SJCRH30 (cell line): Measurements from ENCODE around the gene ZNF91. TPM values are rescaled to one million over a fixed set of nuclear protein-coding genes. Genes with fewer than 3 reads are reported as not detected.
"Not testable (repeated sequence)": the region's sequence is repeated elsewhere in the genome, so short reads cannot be mapped to it uniquely, and the experiment has no call there.

Source experiments
- DNase-seq, 2 experiments: peaks; one replicate each; pipeline ENCODE4 v3.0.0-alpha.2; 2015 to 2020
- H3K27ac ChIP-seq: fragments of 250-450 bp; sonication (Bioruptor Pico); 2 replicates; pipeline ENCODE4 v1.5.1; 2020; ENCODE audit warnings: mild to moderate bottlenecking, moderate library complexity
- H3K27me3 ChIP-seq: fragments of 250-450 bp; sonication (Bioruptor Pico); 2 replicates; pipeline ENCODE4 v1.5.1; 2020; ENCODE audit warnings: mild to moderate bottlenecking, moderate library complexity
- H3K36me3 ChIP-seq: fragments of 250-450 bp; sonication (Bioruptor Pico); 2 replicates; pipeline ENCODE4 v1.5.1; 2020; ENCODE audit warnings: mild to moderate bottlenecking, moderate library complexity
- H3K4me1 ChIP-seq: fragments of 250-450 bp; sonication (Bioruptor Pico); 2 replicates; pipeline ENCODE4 v1.5.1; 2020; ENCODE audit warnings: mild to moderate bottlenecking, moderate library complexity
- H3K4me3 ChIP-seq: fragments of 250-450 bp; sonication (Bioruptor Pico); 2 replicates; pipeline ENCODE4 v1.5.1; 2020; ENCODE audit warnings: mild to moderate bottlenecking, moderate library complexity
- H3K9me3 ChIP-seq: fragments of 250-450 bp; sonication (Bioruptor Pico); replicated peaks from 2 replicates; pipeline ENCODE4 v1.5.1; 2020; ENCODE audit warnings: mild to moderate bottlenecking, moderate library complexity
- total RNA-seq: library from RNA; depleted of rRNA; stranded (reverse); fragments of >200 nt; shearing (Covaris generic); gene quantifications from 2 replicates; pipeline ENCODE4 v1.2.3, GENCODE V29; 2014

Gene ZNF91
- total RNA-seq, 1 experiment from 2014 or later = 55.2 TPM

DNA sequence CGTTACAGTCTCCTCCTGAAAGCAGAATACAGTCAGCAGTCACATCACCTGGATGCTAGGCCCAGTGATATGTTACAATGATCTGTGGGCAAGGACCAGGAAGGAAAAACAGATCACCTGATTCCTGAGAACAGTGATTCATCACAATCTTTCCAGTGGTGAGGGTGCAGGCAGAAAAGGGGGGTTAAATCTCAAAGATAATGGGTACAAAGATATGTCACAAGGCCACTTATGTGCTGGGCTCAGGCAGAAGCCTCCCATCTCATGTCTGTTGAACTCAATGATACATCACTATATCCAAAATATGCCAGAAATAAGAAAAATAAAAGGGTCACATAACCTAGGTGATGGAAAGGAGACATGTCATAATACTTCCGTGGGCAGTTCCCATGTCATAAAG lies 10.8 kb upstream of the ZNF91 start:
- Histone ChIP-seq H3K27ac (no peak overlapping the region), H3K4me3 (no peak overlapping the region)
- no peak for DNase-seq

DNA sequence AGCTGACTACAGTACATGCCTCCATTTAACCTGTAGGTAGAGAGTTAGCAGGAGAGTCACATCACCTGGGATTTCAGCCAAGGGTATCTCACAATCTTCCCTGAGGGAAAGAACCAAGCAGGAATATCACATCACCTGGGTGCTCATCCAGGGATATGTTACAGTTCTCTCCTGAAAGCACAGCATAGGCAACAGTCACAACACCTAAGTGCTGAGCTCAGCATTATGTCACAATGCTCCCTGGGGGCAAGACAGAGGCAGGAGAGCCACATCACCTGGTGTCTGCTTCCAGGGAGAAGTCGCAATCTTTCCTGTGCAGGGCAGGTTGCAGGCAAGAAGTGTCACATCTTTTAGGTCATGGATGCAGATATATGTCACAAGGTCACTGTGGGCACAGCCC lies 9.4 kb upstream of the ZNF91 start:
- H3K9me3 ChIP-seq = no peaks in the 10 kb centered on the region
- DNase-seq = no peak

More for the DNA sequence above, 10.8 kb upstream of the ZNF91 start:
- Histone ChIP-seq H3K9me3 (no peaks in the 10 kb centered on the region), H3K4me1 (no peaks in the 10 kb centered on the region), H3K36me3 (no peaks in the 10 kb centered on the region), H3K27me3 (no peaks in the 10 kb centered on the region)

DNA sequence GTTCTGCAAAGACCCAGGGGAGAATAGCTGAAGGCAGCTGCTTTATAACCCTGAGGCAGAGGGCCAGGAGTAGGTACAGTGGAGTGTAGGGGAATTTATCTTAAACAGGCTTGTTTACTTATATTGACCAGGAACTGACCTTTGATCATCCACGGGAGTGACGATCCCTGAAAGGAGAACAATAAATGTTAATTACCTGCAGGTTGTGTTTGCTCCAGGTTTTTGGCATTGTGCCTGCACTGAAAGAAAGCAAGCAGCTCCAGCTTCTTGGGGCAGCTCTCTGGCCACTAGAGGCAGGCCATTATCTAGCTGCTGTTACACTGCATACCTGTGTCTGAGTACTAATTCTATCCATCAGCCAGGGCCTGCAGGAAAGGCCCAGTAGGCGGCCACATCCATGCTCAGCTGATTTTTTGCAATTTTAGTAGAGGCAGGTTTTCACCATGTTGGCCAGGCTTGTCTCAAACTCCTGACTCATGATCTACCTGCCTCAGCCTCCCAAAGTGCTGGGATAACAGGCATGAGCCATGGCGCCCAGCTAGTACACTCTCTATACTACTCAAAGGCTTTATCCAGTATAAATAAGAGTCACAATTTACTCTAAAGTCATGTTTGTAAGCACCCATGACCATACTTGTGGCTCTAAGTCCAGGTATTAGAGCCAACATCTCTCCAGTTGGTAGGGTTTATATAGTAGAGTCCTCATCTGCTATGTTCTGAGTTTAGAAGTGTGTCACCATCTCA lies 8.5 kb upstream of the ZNF91 start:
- no peak overlapping the region for H3K27ac ChIP-seq
- no peak overlapping the region for H3K4me3 ChIP-seq
- no peaks in the 10 kb centered on the region for H3K4me1 ChIP-seq
- DNase-seq = no peak
- H3K27me3 ChIP-seq = no peaks in the 10 kb centered on the region
- H3K9me3 ChIP-seq = no peaks in the 10 kb centered on the region
- no peaks in the 10 kb centered on the region for H3K36me3 ChIP-seq

More for the DNA sequence above, 9.4 kb upstream of the ZNF91 start:
- H3K27ac ChIP-seq = no peak overlapping the region
- no peaks in the 10 kb centered on the region for H3K36me3 ChIP-seq
- H3K27me3 ChIP-seq = no peaks in the 10 kb centered on the region
- no peak overlapping the region for H3K4me3 ChIP-seq
- no peaks in the 10 kb centered on the region for H3K4me1 ChIP-seq

DNA sequence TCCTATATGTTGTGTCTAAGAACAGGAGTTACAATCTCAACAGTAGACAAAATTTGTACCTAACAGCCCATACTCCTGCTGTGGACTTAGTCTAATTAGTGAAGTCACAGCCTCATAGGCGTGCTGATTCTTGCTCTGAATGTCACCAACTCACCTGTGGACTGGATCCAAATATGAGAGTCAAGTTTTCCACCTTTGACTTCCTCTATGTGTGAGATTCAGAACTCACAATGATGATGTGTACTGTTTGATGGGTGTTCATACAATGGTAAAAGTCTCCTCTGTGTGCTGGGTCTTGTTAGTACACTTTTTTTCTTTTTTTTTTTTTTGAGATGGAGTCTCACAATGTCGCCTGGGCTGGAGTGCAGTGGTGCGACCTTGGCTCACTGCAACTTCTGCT lies 7.8 kb upstream of the ZNF91 start:
- no peak for DNase-seq
- H3K27me3 ChIP-seq = no peaks in the 10 kb centered on the region
- no peak overlapping the region for H3K27ac ChIP-seq
- H3K9me3 ChIP-seq = no peaks in the 10 kb centered on the region
- no peaks in the 10 kb centered on the region for H3K36me3 ChIP-seq
- no peak overlapping the region for H3K4me3 ChIP-seq
- H3K4me1 ChIP-seq = no peaks in the 10 kb centered on the region

DNA sequence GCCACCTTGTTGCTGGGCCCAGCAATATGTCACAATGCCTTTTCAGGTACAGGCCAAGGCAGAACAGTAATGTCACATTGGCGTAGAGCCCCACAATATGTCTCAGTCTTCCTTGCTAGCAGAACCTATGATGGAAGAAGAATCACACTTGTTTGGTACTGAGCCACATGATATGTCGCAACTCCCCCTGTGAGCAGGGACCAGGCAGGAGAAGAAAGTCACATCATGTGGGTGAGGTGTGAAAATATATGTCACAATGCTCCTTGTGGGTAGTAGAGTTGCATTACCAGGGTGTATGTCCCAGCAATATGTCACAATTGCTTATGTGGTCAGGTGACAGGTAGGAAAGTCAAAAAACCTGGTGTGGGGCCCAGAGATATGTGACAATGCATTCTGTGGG lies 7.1 kb upstream of the ZNF91 start:
- no peak overlapping the region for H3K27ac ChIP-seq
- H3K27me3 ChIP-seq = no peaks in the 10 kb centered on the region
- H3K4me3 ChIP-seq = no peak overlapping the region
- H3K9me3 ChIP-seq = no peaks in the 10 kb centered on the region
- no peak for DNase-seq
- H3K36me3 ChIP-seq = no peaks in the 10 kb centered on the region
- no peaks in the 10 kb centered on the region for H3K4me1 ChIP-seq

DNA sequence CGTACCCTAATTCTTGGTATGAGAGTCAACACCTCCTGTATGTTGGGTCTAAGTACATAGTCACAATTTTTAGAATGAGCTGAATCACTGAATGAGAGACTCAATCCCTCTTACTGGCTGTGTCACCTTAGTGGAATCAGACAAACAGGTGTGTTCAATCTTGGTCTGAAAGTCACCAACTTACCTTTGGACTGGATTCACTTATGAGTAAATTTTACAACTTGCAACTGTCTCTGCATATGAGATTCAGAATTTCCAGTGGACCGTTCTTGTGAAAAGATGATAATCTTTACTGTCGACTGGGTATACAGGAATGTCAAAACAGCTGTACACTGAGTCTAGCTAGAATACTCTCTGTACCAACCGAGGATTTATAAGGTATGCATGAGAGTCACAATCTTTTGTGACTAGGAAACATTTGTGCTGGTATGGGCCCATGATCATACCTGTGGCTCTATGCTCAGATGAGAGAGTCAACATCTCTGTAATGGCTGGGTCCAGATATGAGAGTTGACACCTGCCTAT lies 5.9 kb upstream of the ZNF91 start:
- Histone ChIP-seq H3K27ac (no peak overlapping the region), H3K4me1 (no peaks in the 10 kb centered on the region), H3K27me3 (no peaks in the 10 kb centered on the region), H3K4me3 (no peak overlapping the region), H3K9me3 (no peaks in the 10 kb centered on the region), H3K36me3 (no peaks in the 10 kb centered on the region)
- DNase-seq = no peak

DNA sequence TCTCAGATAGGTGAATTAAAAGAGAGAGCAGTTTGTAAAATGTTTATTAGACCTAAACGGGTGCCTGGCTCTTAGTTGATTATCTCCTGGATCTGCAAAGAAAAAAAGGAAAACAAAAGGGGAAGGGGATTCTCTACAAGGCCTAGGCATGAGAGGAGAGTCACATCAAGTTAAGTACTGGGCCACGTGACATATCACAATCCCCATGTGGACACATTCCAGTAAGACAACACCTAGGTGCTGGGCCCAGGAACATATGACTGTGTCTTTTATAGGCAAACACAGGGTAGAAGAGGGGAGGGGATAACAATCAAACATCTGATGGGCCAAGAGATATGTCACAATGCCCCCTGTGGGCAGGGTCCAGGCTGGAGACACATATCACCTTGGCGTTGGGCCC lies 4.2 kb upstream of the ZNF91 start:
- Histone ChIP-seq H3K9me3 (no peaks in the 10 kb centered on the region), H3K27me3 (no peaks in the 10 kb centered on the region), H3K36me3 (no peaks in the 10 kb centered on the region), H3K4me3 (no peak overlapping the region), H3K4me1 (no peaks in the 10 kb centered on the region), H3K27ac (no peak overlapping the region)
- no peak for DNase-seq

DNA sequence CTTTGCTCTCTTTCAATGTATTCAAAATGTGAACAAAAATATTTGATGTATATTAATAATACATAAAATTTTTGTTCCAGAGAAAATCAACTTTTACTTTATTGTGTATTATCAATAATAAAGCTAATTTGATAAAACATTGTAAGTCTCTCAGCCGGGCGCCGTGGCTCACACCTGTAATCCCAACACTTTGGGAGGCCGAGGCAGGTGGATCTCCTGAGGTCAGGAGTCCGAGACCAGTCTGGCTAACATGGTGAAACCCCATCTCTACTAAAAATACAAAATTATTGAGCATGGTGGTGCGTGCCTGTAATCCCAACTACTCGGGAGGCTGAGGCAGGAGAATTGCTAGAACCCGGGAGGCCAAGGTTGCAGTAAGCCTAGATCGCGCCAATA lies 449 bp upstream of the ZNF91 start:
- not testable (repeated sequence) for H3K4me1 ChIP-seq, DNase-seq, H3K9me3 ChIP-seq, H3K27me3 ChIP-seq
- peaks cover 27% of the 10 kb centered on the region for H3K36me3 ChIP-seq
- H3K4me3 ChIP-seq = peak overlapping the region; percentile 89
- H3K27ac ChIP-seq = peak overlapping the region; percentile 94

DNA sequence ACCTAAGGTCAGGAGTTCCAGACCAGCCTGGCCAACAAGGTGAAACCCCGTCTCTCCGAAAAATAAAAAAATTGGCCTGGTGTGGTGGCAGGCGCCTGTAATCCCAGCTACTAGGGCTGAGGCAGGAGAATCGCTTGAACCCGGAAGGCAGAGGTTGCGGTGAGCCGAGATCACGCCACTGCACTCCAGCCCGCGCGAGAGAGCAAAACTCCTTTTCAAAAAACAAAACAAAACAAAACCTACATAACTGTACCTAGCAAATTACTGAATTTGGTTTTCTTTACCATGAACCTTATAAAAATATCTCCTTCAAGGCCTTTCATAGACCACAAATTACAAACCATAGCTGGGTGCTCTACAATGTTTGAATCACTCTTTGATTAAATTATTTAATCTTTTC lies 760 bp downstream of the ZNF91 start:
- peak overlapping the region; percentile 89 for H3K4me3 ChIP-seq
- peak; percentile 12 to 20 for DNase-seq
- H3K4me1 ChIP-seq = no peaks in the 10 kb centered on the region
- H3K27ac ChIP-seq = peak overlapping the region; percentile 94
- H3K36me3 ChIP-seq = peaks cover 35% of the 10 kb centered on the region
- H3K9me3 ChIP-seq = peaks cover 9% of the 10 kb centered on the region
- no peaks in the 10 kb centered on the region for H3K27me3 ChIP-seq

DNA sequence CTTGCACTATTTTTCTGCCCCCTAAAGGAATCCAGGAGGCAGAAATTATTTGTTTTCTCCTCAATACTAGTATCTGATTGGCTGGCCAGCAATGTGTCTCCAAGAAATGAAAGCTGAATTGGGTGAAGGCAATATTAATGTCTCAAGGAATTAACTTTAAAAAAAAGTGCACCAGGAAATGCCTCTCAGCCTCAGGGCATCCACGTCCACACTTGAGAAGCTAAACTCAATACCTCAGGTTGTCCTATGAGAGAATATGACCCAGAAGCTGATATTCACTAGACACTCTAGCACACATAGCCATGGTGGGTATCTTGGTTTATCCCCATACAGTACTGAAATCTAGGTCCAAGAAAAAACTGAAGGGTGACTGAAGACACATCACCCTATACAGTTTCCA lies 2.1 kb downstream of the ZNF91 start:
- peaks cover 9% of the 10 kb centered on the region for H3K9me3 ChIP-seq
- H3K27ac ChIP-seq = no peak overlapping the region
- no peaks in the 10 kb centered on the region for H3K27me3 ChIP-seq
- H3K4me3 ChIP-seq = no peak overlapping the region
- no peaks in the 10 kb centered on the region for H3K4me1 ChIP-seq
- H3K36me3 ChIP-seq = peaks cover 48% of the 10 kb centered on the region
- DNase-seq = no peak

DNA sequence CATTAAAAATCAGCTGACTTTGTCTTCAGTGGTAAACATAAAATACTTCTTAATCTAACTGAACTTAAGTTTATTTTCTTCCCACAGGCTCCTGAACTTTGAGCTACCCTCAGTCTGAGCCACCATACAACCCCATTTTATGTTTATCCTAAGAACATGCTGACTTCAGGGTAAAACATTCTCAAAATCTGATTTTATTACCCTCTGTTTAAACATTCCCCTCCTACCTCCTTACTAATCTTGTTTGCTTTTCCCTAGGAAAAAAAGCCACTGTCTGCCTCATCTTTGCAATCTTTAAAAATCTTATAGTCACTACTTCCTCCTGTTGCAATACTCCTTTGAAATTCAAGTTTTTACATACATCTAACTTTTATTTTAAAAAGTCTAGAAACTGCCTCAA lies 4.0 kb downstream of the ZNF91 start:
- no peak overlapping the region for H3K27ac ChIP-seq

DNA sequence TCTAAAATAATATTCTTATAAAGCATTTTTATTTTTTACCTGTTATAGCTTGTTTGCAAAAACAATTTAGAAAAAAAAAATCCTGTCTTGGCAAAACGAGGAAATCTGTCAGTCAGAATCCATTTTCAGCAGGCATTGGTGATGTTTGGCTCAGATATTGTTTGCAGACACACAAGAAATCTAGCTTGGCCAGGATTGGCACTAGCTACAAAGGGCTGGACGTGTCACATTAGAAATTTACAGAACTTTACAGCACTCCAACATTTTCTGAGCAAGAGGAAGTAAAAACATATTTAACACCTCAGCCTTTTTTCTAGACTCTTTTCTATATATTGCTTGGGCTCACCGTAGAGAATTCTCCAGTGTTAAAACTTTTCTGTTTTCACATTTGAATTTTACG lies 9.9 kb downstream of the ZNF91 start:
- H3K27ac ChIP-seq = no peak overlapping the region
- no peak for DNase-seq

More for the DNA sequence above, 4.0 kb downstream of the ZNF91 start:
- H3K27me3 ChIP-seq = no peaks in the 10 kb centered on the region
- H3K36me3 ChIP-seq = peaks cover 63% of the 10 kb centered on the region
- no peaks in the 10 kb centered on the region for H3K4me1 ChIP-seq
- H3K9me3 ChIP-seq = peaks cover 19% of the 10 kb centered on the region
- H3K4me3 ChIP-seq = no peak overlapping the region
- no peak for DNase-seq

DNA sequence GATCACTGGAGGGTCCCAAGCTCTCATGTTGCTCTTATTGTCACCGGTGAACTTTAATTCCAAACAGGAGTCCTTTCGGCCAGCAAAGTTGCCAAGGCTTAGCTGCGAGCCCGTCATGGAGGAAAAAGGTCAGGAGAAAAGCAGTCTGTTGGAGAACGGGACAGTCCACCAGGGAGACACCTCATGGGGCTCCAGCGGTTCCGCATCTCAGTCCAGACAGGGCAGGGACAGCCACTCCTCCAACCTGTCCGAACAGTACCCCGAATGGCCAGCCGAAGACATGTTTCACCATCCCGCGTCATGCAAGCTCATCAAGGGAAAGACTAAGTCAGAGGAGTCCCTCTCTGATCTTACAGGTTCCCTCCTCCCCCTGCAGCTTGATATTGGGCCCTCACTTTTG lies 10.4 kb downstream of the ZNF91 start:
- Histone ChIP-seq H3K27ac (no peak overlapping the region), H3K4me1 (no peaks in the 10 kb centered on the region), H3K9me3 (peaks cover 37% of the 10 kb centered on the region), H3K27me3 (no peaks in the 10 kb centered on the region), H3K36me3 (peaks cover 85% of the 10 kb centered on the region), H3K4me3 (no peak overlapping the region)
- DNase-seq = no peak

More for the DNA sequence above, 9.9 kb downstream of the ZNF91 start:
- peaks cover 87% of the 10 kb centered on the region for H3K36me3 ChIP-seq
- H3K27me3 ChIP-seq = no peaks in the 10 kb centered on the region
- no peaks in the 10 kb centered on the region for H3K4me1 ChIP-seq
- H3K9me3 ChIP-seq = peaks cover 38% of the 10 kb centered on the region
- H3K4me3 ChIP-seq = no peak overlapping the region

DNA sequence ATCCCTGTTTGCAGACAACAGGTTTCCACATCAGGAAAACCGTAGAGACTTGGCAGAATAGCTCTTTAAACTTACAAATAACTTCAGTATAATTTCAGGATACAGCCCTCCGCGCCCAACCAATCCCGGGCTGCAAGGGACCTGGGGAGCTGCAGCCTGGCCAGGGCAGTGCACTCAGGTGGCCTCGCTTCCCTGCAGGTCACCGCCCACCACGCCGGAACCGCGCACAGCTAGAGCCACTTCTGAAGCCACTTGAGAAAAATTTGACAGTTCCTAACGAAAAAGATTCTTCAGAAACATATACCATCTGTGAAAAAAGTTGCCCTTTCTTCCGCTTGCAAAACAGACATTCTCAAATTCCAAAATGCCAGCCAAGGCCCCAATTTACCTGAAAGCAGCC lies 11.1 kb downstream of the ZNF91 start:
- Histone ChIP-seq H3K9me3 (peaks cover 36% of the 10 kb centered on the region), H3K27ac (no peak overlapping the region), H3K4me1 (no peaks in the 10 kb centered on the region), H3K27me3 (no peaks in the 10 kb centered on the region), H3K36me3 (peaks cover 86% of the 10 kb centered on the region), H3K4me3 (no peak overlapping the region)
- no peak for DNase-seq

DNA sequence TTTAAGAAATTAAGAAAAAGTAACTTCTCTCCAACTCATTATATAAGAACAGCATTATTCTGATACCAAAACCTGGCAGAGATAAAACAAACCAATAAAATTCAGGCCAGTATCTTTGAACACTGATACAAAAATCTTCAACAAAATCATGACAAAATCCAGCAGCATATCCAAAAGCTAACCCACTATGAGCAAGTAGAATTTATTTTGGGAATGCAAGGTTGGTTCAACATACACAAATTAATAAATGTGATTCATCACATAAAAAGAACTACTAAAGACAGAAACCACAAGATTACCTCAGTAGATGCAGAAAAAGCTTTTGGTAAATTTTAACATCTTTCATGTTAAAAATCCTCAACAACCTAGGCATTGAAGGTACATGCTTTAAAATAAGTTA lies 12.3 kb downstream of the ZNF91 start:
- H3K27me3 ChIP-seq = no peaks in the 10 kb centered on the region
- no peak overlapping the region for H3K4me3 ChIP-seq
- H3K36me3 ChIP-seq = peaks cover 86% of the 10 kb centered on the region
- no peaks in the 10 kb centered on the region for H3K4me1 ChIP-seq
- H3K9me3 ChIP-seq = peaks cover 43% of the 10 kb centered on the region
- no peak for DNase-seq
- H3K27ac ChIP-seq = no peak overlapping the region

DNA sequence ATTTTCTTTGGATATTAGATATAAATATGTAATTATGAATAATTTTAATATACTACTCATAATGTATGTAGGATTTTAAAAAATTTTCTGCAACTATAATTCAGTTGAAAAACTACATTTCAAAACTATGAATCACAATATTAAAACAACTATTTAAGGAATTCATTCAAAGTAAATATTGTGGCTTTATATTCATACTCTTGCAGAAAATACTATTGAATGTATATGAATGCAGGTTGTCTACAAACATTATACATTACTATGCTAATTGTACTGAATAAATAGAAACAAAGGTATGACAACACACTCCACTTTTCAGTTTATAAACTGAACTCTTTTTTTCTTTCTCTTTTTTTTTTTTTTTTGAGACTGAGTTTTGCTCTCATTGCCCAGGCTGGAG lies 14.2 kb downstream of the ZNF91 start:
- H3K27me3 ChIP-seq = no peaks in the 10 kb centered on the region
- H3K4me1 ChIP-seq = no peaks in the 10 kb centered on the region
- no peak overlapping the region for H3K27ac ChIP-seq
- H3K4me3 ChIP-seq = no peak overlapping the region
- H3K36me3 ChIP-seq = peaks cover 81% of the 10 kb centered on the region
- H3K9me3 ChIP-seq = peaks cover 41% of the 10 kb centered on the region
- DNase-seq = no peak
